Jurkat, Clone E6-1 (cell line): ENCODE measurements around the gene EML5.

Experiments
- DNase-seq: peaks from one replicate; pipeline ENCODE4 v3.0.0-alpha.2; 2011; ENCODE audit warnings: low read depth, low spot score
- H3K4me3 ChIP-seq: 2 replicates; pipeline ENCODE4 v1.5.1; 2011; ENCODE audit warnings: mild to moderate bottlenecking, low read length, control low read depth, moderate library complexity

EML5 gene

GRCh38 chr14:88749139-88749538, 43.6 kb downstream of the EML5 start:
- DNase-seq, result no peak
- H3K4me3 ChIP-seq, result no peak overlapping the region

GRCh38 chr14:88748288-88748687, 44.5 kb downstream of the EML5 start:
- H3K4me3 ChIP-seq, result no peak overlapping the region
- DNase-seq, result no peak

- DNase-seq, result no peak
- H3K4me3 ChIP-seq, result no peak overlapping the region
Measured at GRCh38 chr14:88746052-88746451, 46.7 kb downstream of the EML5 start.

DNA sequence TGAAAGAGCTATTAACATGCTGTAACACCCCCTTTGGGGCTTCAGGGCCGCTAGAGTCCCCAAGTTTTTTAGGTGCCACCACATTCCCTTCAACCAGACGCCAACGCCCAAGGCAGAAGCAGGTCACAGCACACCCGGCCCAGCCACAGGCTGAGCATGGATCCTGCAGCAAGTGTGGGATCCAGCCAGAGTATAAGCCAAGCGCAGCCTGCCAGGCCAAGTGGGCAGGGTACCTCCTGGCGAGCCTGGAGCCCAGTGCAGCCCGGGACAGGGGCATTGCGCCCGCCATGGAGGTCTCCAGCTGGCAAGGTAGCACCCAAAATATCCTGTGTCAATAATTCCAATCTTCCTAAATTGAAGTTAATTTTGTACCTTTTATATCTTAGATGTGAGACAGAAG, 55.5 kb downstream of the EML5 start:
- H3K4me3 ChIP-seq, result no peak overlapping the region
- DNase-seq, result no peak

DNA sequence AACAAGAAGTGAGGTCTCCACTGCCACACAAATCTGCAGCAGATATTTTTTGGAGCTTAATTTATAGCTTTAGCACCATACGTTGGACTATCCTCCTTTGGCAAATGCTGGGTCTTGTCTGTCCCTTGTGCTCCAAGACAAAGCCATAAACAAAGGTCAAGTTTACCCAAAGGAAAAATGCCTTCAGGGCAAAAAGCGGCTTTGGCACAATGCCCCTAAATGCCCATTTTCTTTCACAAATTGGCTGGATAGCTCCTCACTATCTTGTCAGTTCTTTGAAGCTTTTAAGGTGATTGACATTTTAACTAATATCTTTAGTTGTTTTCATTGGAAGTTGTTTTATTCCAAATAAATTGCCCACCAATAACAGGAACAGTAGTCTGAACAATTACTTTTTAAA, 59.6 kb downstream of the EML5 start:
- DNase-seq, result no peak
- no peak overlapping the region for H3K4me3 ChIP-seq

DNA sequence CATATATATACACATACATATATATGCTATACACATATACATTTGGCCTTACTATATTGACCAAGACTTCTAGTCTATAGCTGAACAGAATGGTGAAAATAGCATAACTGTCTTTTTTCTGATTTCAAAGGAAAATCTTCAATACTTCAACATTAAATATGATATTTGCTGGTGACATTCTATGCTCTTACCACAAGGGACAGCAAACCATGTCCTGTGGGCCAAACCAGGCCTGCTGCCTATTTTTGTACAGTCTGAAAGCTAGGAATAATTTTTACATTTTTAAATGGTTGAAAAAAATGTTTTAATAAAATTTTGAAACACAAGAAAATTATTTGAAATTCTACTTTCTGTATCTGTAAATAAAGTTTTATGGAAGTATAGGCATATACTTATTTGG, 63.6 kb downstream of the EML5 start:
- peak; percentile 1 for DNase-seq
- H3K4me3 ChIP-seq, result no peak overlapping the region

DNA sequence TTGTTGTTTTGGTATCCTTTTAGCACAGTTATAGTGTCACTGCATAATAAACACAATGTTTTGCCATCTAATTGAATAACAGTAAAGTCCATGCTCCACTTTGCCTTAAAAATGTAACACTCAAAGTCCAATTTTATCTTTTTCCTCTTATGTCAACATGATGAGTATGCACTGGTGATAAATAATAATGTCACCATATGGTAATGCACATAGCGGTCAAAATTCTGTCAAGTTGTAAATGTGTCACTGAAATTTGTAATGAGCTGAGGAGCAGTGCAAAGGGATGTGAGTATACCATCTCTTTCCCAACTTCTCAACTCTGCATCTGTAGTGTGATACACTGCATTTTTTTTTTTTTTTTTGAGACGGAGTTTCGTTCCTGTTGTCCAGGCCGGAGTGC, 65.7 kb downstream of the EML5 start:
- no peak for DNase-seq

DNA sequence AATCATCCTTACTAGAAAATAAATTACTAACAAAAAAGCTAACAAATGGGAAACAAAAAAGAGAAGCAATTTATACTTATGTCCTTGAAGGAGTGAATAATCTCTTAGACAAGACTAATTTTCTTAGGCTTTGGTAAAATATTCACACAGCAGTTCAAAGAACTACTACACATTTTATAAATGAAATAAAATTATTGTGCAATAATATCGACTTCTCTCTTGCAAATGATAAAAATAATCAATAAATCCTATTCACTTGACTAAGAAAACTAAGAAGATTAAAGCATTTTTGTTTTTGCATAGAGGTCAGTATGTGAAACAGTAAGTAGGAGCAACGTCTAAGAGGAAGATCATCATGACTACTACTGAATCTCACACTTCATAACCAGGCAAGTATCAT, 82.0 kb downstream of the EML5 start:
- H3K4me3 ChIP-seq, result no peak overlapping the region

More for the DNA sequence above, 65.7 kb downstream of the EML5 start:
- H3K4me3 ChIP-seq, result no peak overlapping the region

DNA sequence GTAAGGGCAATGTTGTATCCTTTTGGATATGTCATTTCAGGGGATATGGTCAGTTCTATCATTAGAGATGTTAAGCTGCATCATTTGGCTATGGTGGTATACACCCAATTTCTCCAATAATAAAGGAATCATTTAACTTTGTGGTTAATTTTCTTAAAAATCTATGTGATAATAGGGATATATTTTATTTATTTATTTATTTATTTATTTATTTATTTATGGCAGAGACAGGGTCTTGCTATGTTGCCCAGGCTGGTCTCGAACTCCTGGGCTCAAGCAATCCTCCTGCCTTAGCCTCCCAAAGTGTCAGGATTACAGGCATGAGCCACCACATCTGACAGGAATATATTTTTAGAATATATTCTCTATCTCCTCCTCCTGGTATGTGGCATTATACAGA, 85.7 kb downstream of the EML5 start:
- DNase-seq, result no peak
- no peak overlapping the region for H3K4me3 ChIP-seq

More for the DNA sequence above, 82.0 kb downstream of the EML5 start:
- no peak for DNase-seq

DNA sequence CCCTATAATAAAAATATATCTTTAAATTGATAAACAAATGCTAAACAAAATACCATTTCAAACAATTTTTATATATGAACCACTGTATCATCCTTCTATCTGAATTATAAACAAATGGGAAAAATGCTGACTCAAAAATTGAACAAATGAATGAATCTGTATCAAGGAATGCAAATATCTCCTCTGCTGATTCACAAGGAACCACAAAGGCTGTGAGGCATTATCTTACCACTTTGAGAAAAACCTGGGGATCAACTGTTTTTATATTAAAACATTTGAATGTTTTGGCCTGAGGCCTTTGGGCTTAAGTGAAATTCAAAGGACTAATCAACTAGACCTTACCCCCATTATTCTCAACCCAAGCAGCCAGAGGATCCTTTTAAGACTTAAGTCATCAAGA, 86.3 kb downstream of the EML5 start:
- no peak overlapping the region for H3K4me3 ChIP-seq
- no peak for DNase-seq

DNA sequence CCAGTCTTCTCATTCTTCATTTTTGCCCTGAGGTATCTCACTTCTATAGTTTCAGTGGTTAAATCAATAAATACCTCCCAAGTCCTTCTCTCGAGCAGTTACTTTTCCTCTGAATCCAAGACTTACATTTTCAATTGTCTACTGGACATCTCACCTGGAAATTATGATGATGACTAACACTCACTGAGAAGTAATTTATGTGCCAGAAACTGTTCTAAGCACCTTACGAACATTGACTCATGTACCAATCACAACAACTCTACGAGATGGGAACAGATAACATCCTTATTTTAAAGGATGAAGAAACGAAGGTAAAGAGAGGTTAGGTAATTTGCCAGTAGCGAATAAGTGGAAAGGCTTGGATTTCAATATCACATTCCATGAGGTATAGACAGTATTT, 94.1 kb downstream of the EML5 start:
- H3K4me3 ChIP-seq, result no peak overlapping the region
- DNase-seq, result no peak

- DNase-seq, result no peak
- H3K4me3 ChIP-seq, result no peak overlapping the region
Measured at GRCh38 chr14:88695870-88696269, 96.9 kb downstream of the EML5 start.

GRCh38 chr14:88688386-88688785, 104.4 kb downstream of the EML5 start:
- no peak for DNase-seq
- H3K4me3 ChIP-seq, result no peak overlapping the region

GRCh38 chr14:88683119-88683518, 109.6 kb downstream of the EML5 start:
- no peak overlapping the region for H3K4me3 ChIP-seq
- DNase-seq, result no peak

GRCh38 chr14:88682495-88683114, 110.1 kb downstream of the EML5 start:
- no peak overlapping the region for H3K4me3 ChIP-seq
- no peak for DNase-seq

GRCh38 chr14:88681755-88682494, 110.8 kb downstream of the EML5 start:
- H3K4me3 ChIP-seq, result no peak overlapping the region
- no peak for DNase-seq

GRCh38 chr14:88669346-88669745, 123.4 kb downstream of the EML5 start:
- H3K4me3 ChIP-seq, result no peak overlapping the region
- no peak for DNase-seq

DNA sequence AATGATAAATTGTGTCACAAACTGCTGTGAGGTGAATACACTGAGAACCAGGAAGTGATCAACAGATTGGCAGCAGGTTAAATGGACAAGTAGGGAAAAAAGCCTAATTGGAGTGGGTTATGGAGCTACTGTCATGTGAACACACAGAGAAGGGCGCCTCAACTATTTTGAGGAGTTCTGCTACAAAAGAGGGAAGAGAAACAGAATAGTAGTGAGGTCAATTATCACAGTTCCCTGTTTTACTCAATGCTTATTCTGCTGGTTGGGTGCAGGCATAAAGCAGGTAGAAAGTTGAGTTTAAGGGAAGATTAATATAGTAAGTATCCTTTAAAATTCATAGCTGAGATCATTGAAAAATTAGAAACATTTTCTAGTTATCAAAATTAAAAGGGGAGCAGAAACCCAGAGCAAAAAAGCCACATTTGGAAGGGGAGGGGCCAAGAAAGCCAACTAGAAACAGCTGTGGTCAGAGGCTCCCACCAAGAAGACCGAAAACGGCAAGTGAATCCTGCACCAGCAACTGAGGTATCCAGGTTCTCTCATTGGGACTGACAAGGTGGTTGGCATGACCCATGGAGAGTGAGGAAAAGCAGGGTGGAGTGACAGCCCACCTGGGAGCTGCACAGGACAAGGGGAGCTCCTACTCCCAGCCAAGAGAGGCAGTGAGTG, 124.2 kb downstream of the EML5 start:
- H3K4me3 ChIP-seq, result no peak overlapping the region
- no peak for DNase-seq

DNA sequence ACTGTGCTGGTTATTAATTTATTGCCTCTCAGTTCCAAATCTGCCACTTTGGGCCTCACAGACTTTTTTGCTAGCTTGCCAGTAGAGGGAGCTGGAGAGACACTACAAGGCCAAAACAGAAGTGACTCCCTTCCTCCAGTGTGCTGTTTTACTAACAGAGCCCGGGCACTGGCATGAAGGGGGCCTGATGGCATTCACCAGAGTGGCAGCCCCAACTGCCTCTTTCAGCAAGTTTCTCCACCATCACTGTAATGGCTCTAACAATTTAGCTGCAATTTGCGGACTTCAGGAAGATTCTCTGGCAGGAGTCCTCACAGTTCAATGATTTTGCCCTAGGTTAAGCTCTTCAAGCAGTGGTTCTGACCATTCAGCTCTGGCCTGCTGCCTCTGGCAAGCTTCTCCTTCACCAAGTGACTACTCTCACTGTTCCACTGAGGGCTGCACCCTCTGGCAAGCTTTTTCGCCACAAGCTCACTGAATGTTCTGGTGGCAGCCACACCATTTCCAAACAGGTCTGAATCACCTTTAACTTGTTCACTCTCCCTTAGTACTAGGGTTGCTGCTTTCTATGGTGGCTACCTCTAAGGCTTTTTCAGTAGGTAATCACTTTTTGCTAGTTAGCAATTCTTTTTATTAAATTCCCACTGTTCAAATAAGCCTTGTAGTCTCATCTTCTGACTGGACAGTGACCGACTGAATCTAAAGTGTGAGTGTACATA, 125.0 kb downstream of the EML5 start:
- H3K4me3 ChIP-seq, result no peak overlapping the region
- DNase-seq, result peak; percentile 71

- H3K4me3 ChIP-seq, result no peak overlapping the region
- DNase-seq, result no peak
Measured at GRCh38 chr14:88660056-88660455, 132.7 kb downstream of the EML5 start.
